ENCODE measurements around the gene RASSF5. TPM values are rescaled to one million over a fixed set of nuclear protein-coding genes. Genes with fewer than 3 reads are reported as not detected.

RASSF5 gene
- total and polyA plus RNA-seq, 10 of the 15 experiments (the other 5 are each of a cell fraction or from before 2014, with no cell fraction given): 14.0 to 89.6 (median 68.9) TPM

DNA sequence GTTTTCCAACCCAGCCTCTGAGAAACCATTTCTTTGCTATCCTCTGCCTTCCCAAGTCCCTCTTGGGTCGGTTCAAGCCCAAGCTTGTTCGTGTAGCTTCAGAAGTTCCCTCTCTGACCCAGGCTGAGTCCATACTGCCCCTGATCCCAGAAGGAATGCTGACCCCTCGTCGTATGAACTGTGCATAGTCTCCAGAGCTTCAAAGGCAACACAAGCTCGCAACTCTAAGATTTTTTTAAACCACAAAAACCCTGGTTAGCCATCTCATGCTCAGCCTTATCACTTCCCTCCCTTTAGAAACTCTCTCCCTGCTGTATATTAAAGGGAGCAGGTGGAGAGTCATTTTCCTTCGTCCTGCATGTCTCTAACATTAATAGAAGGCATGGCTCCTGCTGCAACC, 81.2 kb downstream of the RASSF5 start (continued):
- TF ChIP-seq POLR2AphosphoS2 (IDR thresholded peaks at IDR 0.05; ENCODE audit: low read depth, low read length) (no peak), EZH2 (IDR thresholded peaks at IDR 0.05; ENCODE audit: borderline replicate concordance, control insufficient read depth, low read depth, low read length) (no peak), SP1 (IDR thresholded peaks at IDR 0.05; ENCODE audit: low read depth, low read length) (no peak), BACH1 (IDR thresholded peaks at IDR 0.05; ENCODE audit: borderline replicate concordance) (no peak), ZSCAN29 (IDR thresholded peaks at IDR 0.05) (no peak), SRF (IDR thresholded peaks at IDR 0.05; ENCODE audit: low read depth in 2 of 2, low read length in 2 of 2) (no peak), CBX5 (IDR thresholded peaks at IDR 0.05; ENCODE audit: low read depth) (no peak)

DNA sequence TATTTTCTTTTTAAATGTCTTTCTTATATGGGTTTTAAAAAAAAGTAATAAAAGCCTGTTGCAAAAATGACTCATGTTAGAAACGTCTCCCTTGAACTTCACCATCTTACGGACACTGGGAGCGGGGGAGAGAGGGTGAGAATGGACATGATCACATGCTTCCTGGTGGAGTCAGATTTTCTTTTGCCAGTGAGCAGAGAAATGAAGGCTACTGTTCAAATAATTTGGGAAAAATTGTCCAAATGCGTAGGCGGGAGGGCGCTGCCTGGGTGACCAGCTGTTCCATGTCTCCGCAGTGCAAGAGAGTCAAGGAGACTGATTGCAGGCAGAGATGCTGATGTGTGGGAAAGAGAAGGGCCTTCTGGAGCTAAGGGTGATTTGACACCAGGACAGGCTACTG, 81.9 kb downstream of the RASSF5 start:
- Histone ChIP-seq H3K9me3 (replicated peaks; ENCODE audit: control insufficient read depth, insufficient read depth, low read length) (no peaks in the 10 kb centered on the region), H3K36me3 (ENCODE audit: control insufficient read depth in 2 of 2, insufficient read depth in 2 of 2, low read length in 1 of 2) (peaks cover 36 to 49% of the 10 kb centered on the region in 2 experiments), H4K20me1 (ENCODE audit: control insufficient read depth, insufficient read depth) (no peaks in the 10 kb centered on the region), H2AFZ (ENCODE audit: control insufficient read depth, low read depth, low read length) (no peak overlapping the region), H3K9ac (ENCODE audit: control insufficient read depth, insufficient read depth, low read length) (no peak overlapping the region), H3K79me2 (ENCODE audit: control insufficient read depth, insufficient read depth, low read length) (no peaks in the 10 kb centered on the region; the same call in 1 of the 2 replicates), H3K4me3 (no peak overlapping the region), H3K27me3 (replicated peaks in 1 of 2; ENCODE audit: control insufficient read depth in 2 of 2, insufficient read depth in 2 of 2, low read length in 1 of 2) (no peaks in the 10 kb centered on the region), H3K4me2 (ENCODE audit: control insufficient read depth, insufficient read depth) (no peak overlapping the region), H3K4me1 (ENCODE audit: control insufficient read depth, insufficient read depth, low read length) (peaks cover 6% of the 10 kb centered on the region; the same call in 1 of the 2 replicates), H3K27ac (ENCODE audit: control insufficient read depth, insufficient read depth) (no peak overlapping the region)
- no peak for DNase-seq (ENCODE audit: low read depth, low spot score)
- in situ Hi-C loops (cut with MboI): no loop called here
- ATAC-seq: no peak
- SMC1A ChIA-PET (ENCODE audit: uncharacterized antibody, unreplicated experiment): interaction anchor here (1.2 to 15.4 kb wide), 3 partner anchors 19 to 44 kb away, joined by 3 to 476 read pairs (median 22); no protein-coding TSS in a partner anchor
- intact Hi-C loops (cut with micrococcal nuclease; ENCODE audit: unreplicated experiment): no loop called here
- 83% methylated on average over 7 of the region's 7 CpGs for WGBS (ENCODE audit: insufficient coverage, insufficient replicate concordance, low lambda C conversion rate, missing lambda C conversion rate)
- CTCF ChIA-PET: interaction anchor here (0.5 to 15.7 kb wide), 7 partner anchors 9 to 110 kb away, joined by 3 to 440 read pairs (median 6); no protein-coding TSS in a partner anchor
- RAD21 ChIA-PET (ENCODE audit: unreplicated experiment): interaction anchor here (0.8 to 1.6 kb wide), 2 partner anchors 34 to 94 kb away, joined by 3 read pairs; no protein-coding TSS in a partner anchor
- BruUV-seq (replicated peaks): no TSS peak
- no peak for FAIRE-seq
- TF ChIP-seq RFX5 (IDR thresholded peaks at IDR 0.05; ENCODE audit: low read depth, low read length): no peak
- TF ChIP-seq CHD2 (IDR thresholded peaks at IDR 0.05; ENCODE audit: borderline replicate concordance, low read depth, low read length): no peak
- TF ChIP-seq RUNX3 (IDR thresholded peaks at IDR 0.05; ENCODE audit: low read length): no peak
- TF ChIP-seq TCF7 (IDR thresholded peaks at IDR 0.05; ENCODE audit: borderline replicate concordance): no peak
- TF ChIP-seq, protein P1, sequence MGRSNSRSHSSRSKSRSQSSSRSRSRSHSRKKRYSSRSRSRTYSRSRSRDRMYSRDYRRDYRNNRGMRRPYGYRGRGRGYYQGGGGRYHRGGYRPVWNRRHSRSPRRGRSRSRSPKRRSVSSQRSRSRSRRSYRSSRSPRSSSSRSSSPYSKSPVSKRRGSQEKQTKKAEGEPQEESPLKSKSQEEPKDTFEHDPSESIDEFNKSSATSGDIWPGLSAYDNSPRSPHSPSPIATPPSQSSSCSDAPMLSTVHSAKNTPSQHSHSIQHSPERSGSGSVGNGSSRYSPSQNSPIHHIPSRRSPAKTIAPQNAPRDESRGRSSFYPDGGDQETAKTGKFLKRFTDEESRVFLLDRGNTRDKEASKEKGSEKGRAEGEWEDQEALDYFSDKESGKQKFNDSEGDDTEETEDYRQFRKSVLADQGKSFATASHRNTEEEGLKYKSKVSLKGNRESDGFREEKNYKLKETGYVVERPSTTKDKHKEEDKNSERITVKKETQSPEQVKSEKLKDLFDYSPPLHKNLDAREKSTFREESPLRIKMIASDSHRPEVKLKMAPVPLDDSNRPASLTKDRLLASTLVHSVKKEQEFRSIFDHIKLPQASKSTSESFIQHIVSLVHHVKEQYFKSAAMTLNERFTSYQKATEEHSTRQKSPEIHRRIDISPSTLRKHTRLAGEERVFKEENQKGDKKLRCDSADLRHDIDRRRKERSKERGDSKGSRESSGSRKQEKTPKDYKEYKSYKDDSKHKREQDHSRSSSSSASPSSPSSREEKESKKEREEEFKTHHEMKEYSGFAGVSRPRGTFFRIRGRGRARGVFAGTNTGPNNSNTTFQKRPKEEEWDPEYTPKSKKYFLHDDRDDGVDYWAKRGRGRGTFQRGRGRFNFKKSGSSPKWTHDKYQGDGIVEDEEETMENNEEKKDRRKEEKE (IDR thresholded peaks at IDR 0.05): no peak
- TF ChIP-seq LARP7 (IDR thresholded peaks at IDR 0.05): no peak
- no peak for TF ChIP-seq BACH1 (IDR thresholded peaks at IDR 0.05; ENCODE audit: borderline replicate concordance)
- no peak for TF ChIP-seq CHD1 (IDR thresholded peaks at IDR 0.05; ENCODE audit: low read depth, low read length)
- TF ChIP-seq KAT2A (conservative IDR thresholded peaks at IDR 0.05; ENCODE audit: control insufficient read depth, low read depth, low read length): no peak
- no peak for TF ChIP-seq MTA3 (IDR thresholded peaks at IDR 0.05; ENCODE audit: borderline replicate concordance, low read length)
- no peak for TF ChIP-seq ESRRA (IDR thresholded peaks at IDR 0.05; ENCODE audit: low read length)
- TF ChIP-seq SIX5 (IDR thresholded peaks at IDR 0.05; ENCODE audit: low read depth, low read length, severe bottlenecking): no peak
- TF ChIP-seq BRCA1 (IDR thresholded peaks at IDR 0.05; ENCODE audit: low read depth, low read length): no peak
- POLR2A ChIA-PET: no interaction called here
